Neural cell (in vitro differentiated cells): ENCODE measurements around the gene NECAB3. TPM values are rescaled to one million over a fixed set of nuclear protein-coding genes. Genes with fewer than 3 reads are reported as not detected.
"Not testable (repeated sequence)": the region's sequence is repeated elsewhere in the genome, so short reads cannot be mapped to it uniquely, and the experiment has no call there.

ENCODE experiments used
- H2AFZ ChIP-seq: fragments of 200-600, 300-800 bp; sonication (generic), shearing (Covaris generic); 2 replicates; pipeline ENCODE4 v1.6.0; 2014; ENCODE audit warnings: low read depth, mild to moderate bottlenecking, antibody characterized with exemption, low read length, moderate library complexity
- H3F3A ChIP-seq: fragments of 200-600 bp; shearing (Covaris generic); 2 replicates; pipeline ENCODE4 v1.6.1; 2016; ENCODE audit warnings: mild to moderate bottlenecking, moderate library complexity, mixed read lengths, antibody characterized with exemption, low read length; ENCODE audit not compliant: insufficient read depth, poor library complexity, severe bottlenecking
- H3K27ac ChIP-seq: fragments of 200-600, 300-800 bp; sonication (generic), shearing (Covaris generic); 2 replicates; pipeline ENCODE4 v1.5.1; 2014; ENCODE audit warnings: mild to moderate bottlenecking, low read length, moderate library complexity
- H3K27me3 ChIP-seq: fragments of 300-800, 200-600 bp; sonication (generic), shearing (Covaris generic); 2 replicates; pipeline ENCODE4 v1.6.0; 2014; ENCODE audit warnings: mild to moderate bottlenecking, low read depth, low read length, moderate library complexity; ENCODE audit not compliant: insufficient read depth
- H3K36me3 ChIP-seq: fragments of 300-800, 200-600 bp; sonication (generic), shearing (Covaris generic); 2 replicates; pipeline ENCODE4 v1.5.1; 2014; ENCODE audit warnings: mild to moderate bottlenecking, antibody characterized with exemption, low read length, moderate library complexity; ENCODE audit not compliant: insufficient read depth
- H3K4me2 ChIP-seq: fragments of 300-800, 200-600 bp; sonication (generic), shearing (Covaris generic); 2 replicates; pipeline ENCODE4 v1.6.0; 2014; ENCODE audit warnings: mild to moderate bottlenecking, low read length
- H3K4me3 ChIP-seq: fragments of 300-800, 200-600 bp; sonication (generic), shearing (Covaris generic); 2 replicates; pipeline ENCODE4 v1.5.1; 2014; ENCODE audit warnings: mild to moderate bottlenecking, low read length, moderate library complexity
- H3K79me2 ChIP-seq: fragments of 200-600 bp; shearing (Covaris generic); replicated peaks from 2 replicates; pipeline ENCODE4 v1.6.0; 2014; ENCODE audit warnings: mild to moderate bottlenecking, low read length, moderate library complexity; ENCODE audit not compliant: insufficient read depth
- H3K9ac ChIP-seq: fragments of 300-800, 200-600 bp; sonication (generic), shearing (Covaris generic); 2 replicates; pipeline ENCODE4 v1.6.1; 2016; ENCODE audit warnings: mild to moderate bottlenecking, low read length, mixed read lengths
- H3K9me2 ChIP-seq: fragments of 200-600 bp; shearing (Covaris generic); 2 replicates; pipeline ENCODE4 v1.6.1; 2016; ENCODE audit warnings: mild to moderate bottlenecking, low read length, mixed read lengths; ENCODE audit not compliant: insufficient read depth
- H3K9me3 ChIP-seq: fragments of 200-600, 300-800 bp; sonication (generic), shearing (Covaris generic); 2 replicates; pipeline ENCODE4 v1.6.1; 2016; ENCODE audit warnings: mild to moderate bottlenecking, mixed run types, low read length, moderate library complexity, mixed read lengths
- H4K20me1 ChIP-seq: fragments of 200-600 bp; shearing (Covaris generic); 2 replicates; pipeline ENCODE4 v1.6.1; 2016; ENCODE audit warnings: mild to moderate bottlenecking, mixed run types; ENCODE audit not compliant: insufficient read depth
- EP300 ChIP-seq: fragments of 450-650 bp; conservative IDR thresholded peaks from 2 replicates; pipeline ENCODE4 v1.6.1; 2014; ENCODE audit warnings: antibody characterized with exemption, mild to moderate bottlenecking, moderate library complexity; ENCODE audit not compliant: poor library complexity, severe bottlenecking
- EZH2 ChIP-seq: fragments of 200-600, 300-800 bp; shearing (Covaris generic), sonication (generic); IDR thresholded peaks from 2 replicates; pipeline ENCODE4 v1.6.1; 2014; ENCODE audit warnings: antibody characterized with exemption, low read length, borderline replicate concordance, mild to moderate bottlenecking; ENCODE audit not compliant: insufficient read depth, poor library complexity, severe bottlenecking
- MXI1 ChIP-seq: fragments of 450-650 bp; conservative IDR thresholded peaks from 2 replicates; pipeline ENCODE4 v1.6.1; 2014; ENCODE audit warnings: antibody characterized with exemption, mild to moderate bottlenecking; ENCODE audit not compliant: poor library complexity, severe bottlenecking
- POLR2AphosphoS5 ChIP-seq: IDR thresholded peaks from 2 replicates; pipeline ENCODE4 v1.6.1; 2012
- RAD21 ChIP-seq: fragments of 450-650 bp; conservative IDR thresholded peaks from 2 replicates; pipeline ENCODE4 v1.6.1; 2014; ENCODE audit warnings: antibody characterized with exemption, mild to moderate bottlenecking, moderate library complexity
- SMC3 ChIP-seq: fragments of 450-650 bp; conservative IDR thresholded peaks from 2 replicates; pipeline ENCODE4 v1.6.1; 2014; ENCODE audit warnings: antibody characterized with exemption, mild to moderate bottlenecking, moderate library complexity; ENCODE audit not compliant: poor library complexity
- TAF1 ChIP-seq: IDR thresholded peaks from 2 replicates; pipeline ENCODE4 v1.6.1; 2012; ENCODE audit warnings: low read depth
- polyA plus RNA-seq: library from polyadenylated mRNA; depleted of rRNA; stranded (reverse); fragments of >200 nt; gene quantifications from 2 replicates; pipeline ENCODE4 v1.2.3, GENCODE V29; 2014
- TF ChIP-seq, protein P1 (sequence below): fragments of 450-650 bp; IDR thresholded peaks from 2 replicates; pipeline ENCODE4 v1.5.1; 2014; ENCODE audit warnings: antibody characterized with exemption, mild to moderate bottlenecking, moderate library complexity; ENCODE audit not compliant: poor library complexity, severe bottlenecking
- TF ChIP-seq, protein P2 (sequence below): IDR thresholded peaks from 2 replicates; pipeline ENCODE4 v1.6.1; 2012; ENCODE audit warnings: borderline replicate concordance

NECAB3 gene
- polyA plus RNA-seq, 1 donor from 2014 or later: 21.4 TPM

DNA sequence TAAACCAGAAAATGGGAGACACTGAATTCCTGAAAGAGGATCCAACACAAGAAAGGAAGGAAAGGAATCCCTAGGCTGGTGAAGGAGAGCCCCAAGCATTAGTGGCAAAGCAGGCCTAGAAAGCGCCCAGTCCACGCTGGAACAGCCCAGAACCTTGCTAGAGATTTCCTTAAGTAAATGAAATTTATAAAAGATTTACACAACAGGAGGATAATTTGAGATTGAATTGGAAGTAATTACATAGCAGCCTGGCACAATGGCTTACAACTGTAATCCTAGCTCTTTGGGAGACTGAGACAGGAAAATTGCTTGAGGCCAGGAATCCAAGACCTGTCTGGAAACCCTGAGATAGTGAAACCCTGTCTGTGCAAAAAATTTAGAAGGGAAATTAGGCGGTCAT, 38.9 kb downstream of the NECAB3 start:
- H4K20me1 ChIP-seq: no peaks in the 10 kb centered on the region
- no peak overlapping the region for H2AFZ ChIP-seq
- no peaks in the 10 kb centered on the region for H3K9me3 ChIP-seq
- no peak overlapping the region for H3K4me3 ChIP-seq
- H3K9me2 ChIP-seq: no peaks in the 10 kb centered on the region
- no peak overlapping the region for H3K4me2 ChIP-seq
- H3F3A ChIP-seq: no peaks in the 10 kb centered on the region
- H3K27me3 ChIP-seq: no peaks in the 10 kb centered on the region
- peaks cover 5% of the 10 kb centered on the region for H3K36me3 ChIP-seq
- no peak for TF ChIP-seq MXI1
- H3K9ac ChIP-seq: no peak overlapping the region
- H3K79me2 ChIP-seq: no peaks in the 10 kb centered on the region
- no peak overlapping the region for H3K27ac ChIP-seq

DNA sequence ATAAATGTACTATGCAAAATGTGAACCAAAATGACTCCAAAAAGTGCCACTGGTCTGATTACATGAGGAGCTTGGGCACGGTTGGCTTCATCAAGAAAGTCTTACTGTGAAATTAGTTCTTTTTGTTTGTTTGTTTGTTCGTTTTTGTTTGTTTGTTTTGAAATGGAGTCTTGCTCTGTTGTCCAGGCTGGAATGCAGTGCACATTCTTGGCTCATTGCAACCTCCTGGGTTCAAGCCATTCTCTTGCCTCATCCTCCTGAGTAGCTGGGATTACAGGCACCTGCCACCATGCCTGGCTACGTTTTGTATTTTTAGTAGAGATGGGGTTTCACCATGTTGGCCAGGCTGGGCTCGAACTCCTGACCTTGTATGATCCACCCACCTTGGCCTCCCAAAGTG, 42.3 kb downstream of the NECAB3 start:
- not testable (repeated sequence) for H3K36me3 ChIP-seq, H3K9me2 ChIP-seq, H3K9ac ChIP-seq, H3K4me3 ChIP-seq, H3F3A ChIP-seq, H3K9me3 ChIP-seq, H3K27me3 ChIP-seq, H3K79me2 ChIP-seq, H4K20me1 ChIP-seq, H3K4me2 ChIP-seq, H2AFZ ChIP-seq, H3K27ac ChIP-seq

DNA sequence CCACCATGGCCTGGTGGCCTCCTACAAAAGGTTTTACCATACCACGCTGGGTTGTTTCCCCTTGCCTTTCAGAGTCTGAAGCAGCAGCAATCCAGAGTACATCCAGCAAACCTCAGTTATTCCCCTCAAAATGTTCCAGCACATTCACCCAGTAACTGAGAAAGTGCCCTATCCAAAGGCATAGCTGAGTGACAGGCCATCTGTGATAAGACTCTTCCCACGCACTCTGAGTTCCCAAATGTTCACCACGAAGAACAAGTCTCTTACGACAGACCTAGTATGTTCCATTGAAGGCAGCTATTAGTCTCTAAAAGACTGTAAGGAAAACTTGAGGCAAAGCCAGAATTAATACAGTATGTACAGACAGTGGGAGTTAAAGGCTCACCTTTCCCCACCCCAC, 43.7 kb downstream of the NECAB3 start:
- no peaks in the 10 kb centered on the region for H3K36me3 ChIP-seq
- H3K9me3 ChIP-seq: no peaks in the 10 kb centered on the region
- TF ChIP-seq SMC3: no peak
- TF ChIP-seq TAF1: no peak
- H3K9ac ChIP-seq: no peak overlapping the region
- H3K79me2 ChIP-seq: no peaks in the 10 kb centered on the region
- H3K27ac ChIP-seq: no peak overlapping the region
- no peaks in the 10 kb centered on the region for H3K9me2 ChIP-seq
- H2AFZ ChIP-seq: no peak overlapping the region
- no peaks in the 10 kb centered on the region for H3K27me3 ChIP-seq
- no peak overlapping the region for H3K4me3 ChIP-seq
- H3F3A ChIP-seq: no peaks in the 10 kb centered on the region
- H4K20me1 ChIP-seq: no peaks in the 10 kb centered on the region
- H3K4me2 ChIP-seq: no peak overlapping the region

DNA sequence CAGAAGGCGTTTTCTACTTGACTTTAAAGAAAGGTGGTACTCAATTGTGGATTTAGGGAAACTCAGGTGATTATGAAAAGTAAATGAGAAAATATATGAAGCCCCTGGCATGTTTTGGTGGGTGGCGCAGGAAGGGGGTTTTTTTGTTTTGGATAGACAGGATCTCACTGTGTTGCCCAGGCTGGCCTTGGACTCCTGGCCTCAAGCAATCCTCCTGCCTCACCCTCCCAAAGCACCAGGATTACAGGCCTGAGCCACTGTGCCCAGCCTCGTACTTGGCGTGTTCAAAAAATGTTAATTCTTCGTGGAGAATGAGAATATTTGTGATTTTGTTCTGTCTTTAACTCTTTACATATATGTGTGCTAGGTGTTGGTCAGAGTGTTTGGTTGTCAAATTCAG, 44.2 kb downstream of the NECAB3 start:
- no peaks in the 10 kb centered on the region for H3K79me2 ChIP-seq
- no peaks in the 10 kb centered on the region for H3K9me2 ChIP-seq
- H3K4me3 ChIP-seq: no peak overlapping the region
- H3K27ac ChIP-seq: no peak overlapping the region
- no peak overlapping the region for H3K9ac ChIP-seq
- no peak overlapping the region for H2AFZ ChIP-seq
- no peaks in the 10 kb centered on the region for H3K9me3 ChIP-seq
- no peak overlapping the region for H3K4me2 ChIP-seq
- H4K20me1 ChIP-seq: no peaks in the 10 kb centered on the region
- TF ChIP-seq EP300: no peak
- TF ChIP-seq SMC3: no peak
- TF ChIP-seq MXI1: no peak
- no peak for TF ChIP-seq RAD21
- no peak for TF ChIP-seq EZH2
- TF ChIP-seq, protein P1, sequence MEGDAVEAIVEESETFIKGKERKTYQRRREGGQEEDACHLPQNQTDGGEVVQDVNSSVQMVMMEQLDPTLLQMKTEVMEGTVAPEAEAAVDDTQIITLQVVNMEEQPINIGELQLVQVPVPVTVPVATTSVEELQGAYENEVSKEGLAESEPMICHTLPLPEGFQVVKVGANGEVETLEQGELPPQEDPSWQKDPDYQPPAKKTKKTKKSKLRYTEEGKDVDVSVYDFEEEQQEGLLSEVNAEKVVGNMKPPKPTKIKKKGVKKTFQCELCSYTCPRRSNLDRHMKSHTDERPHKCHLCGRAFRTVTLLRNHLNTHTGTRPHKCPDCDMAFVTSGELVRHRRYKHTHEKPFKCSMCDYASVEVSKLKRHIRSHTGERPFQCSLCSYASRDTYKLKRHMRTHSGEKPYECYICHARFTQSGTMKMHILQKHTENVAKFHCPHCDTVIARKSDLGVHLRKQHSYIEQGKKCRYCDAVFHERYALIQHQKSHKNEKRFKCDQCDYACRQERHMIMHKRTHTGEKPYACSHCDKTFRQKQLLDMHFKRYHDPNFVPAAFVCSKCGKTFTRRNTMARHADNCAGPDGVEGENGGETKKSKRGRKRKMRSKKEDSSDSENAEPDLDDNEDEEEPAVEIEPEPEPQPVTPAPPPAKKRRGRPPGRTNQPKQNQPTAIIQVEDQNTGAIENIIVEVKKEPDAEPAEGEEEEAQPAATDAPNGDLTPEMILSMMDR: no peak
- TF ChIP-seq TAF1: no peak
- TF ChIP-seq, protein P2, sequence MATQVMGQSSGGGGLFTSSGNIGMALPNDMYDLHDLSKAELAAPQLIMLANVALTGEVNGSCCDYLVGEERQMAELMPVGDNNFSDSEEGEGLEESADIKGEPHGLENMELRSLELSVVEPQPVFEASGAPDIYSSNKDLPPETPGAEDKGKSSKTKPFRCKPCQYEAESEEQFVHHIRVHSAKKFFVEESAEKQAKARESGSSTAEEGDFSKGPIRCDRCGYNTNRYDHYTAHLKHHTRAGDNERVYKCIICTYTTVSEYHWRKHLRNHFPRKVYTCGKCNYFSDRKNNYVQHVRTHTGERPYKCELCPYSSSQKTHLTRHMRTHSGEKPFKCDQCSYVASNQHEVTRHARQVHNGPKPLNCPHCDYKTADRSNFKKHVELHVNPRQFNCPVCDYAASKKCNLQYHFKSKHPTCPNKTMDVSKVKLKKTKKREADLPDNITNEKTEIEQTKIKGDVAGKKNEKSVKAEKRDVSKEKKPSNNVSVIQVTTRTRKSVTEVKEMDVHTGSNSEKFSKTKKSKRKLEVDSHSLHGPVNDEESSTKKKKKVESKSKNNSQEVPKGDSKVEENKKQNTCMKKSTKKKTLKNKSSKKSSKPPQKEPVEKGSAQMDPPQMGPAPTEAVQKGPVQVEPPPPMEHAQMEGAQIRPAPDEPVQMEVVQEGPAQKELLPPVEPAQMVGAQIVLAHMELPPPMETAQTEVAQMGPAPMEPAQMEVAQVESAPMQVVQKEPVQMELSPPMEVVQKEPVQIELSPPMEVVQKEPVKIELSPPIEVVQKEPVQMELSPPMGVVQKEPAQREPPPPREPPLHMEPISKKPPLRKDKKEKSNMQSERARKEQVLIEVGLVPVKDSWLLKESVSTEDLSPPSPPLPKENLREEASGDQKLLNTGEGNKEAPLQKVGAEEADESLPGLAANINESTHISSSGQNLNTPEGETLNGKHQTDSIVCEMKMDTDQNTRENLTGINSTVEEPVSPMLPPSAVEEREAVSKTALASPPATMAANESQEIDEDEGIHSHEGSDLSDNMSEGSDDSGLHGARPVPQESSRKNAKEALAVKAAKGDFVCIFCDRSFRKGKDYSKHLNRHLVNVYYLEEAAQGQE: no peak
- TF ChIP-seq POLR2AphosphoS5: no peak
- H3K36me3 ChIP-seq: no peaks in the 10 kb centered on the region
- no peaks in the 10 kb centered on the region for H3F3A ChIP-seq
- no peaks in the 10 kb centered on the region for H3K27me3 ChIP-seq
